ENCODE results near the gene PLPP7. TPM values are rescaled to one million over a fixed set of nuclear protein-coding genes. Genes with fewer than 3 reads are reported as not detected.
"Not testable (repeated sequence)": the region's sequence is repeated elsewhere in the genome, so short reads cannot be mapped to it uniquely, and the experiment has no call there.

The PLPP7 gene
- total RNA-seq, 1 donor from 2014 or later, result 34.4 TPM

- no peaks in the 10 kb centered on the region for H3K27me3 ChIP-seq (ENCODE audit: control insufficient read depth in 3 of 3, insufficient read depth in 3 of 3, low read length in 3 of 3)
- H3K4me3 ChIP-seq (ENCODE audit: low read length in 3 of 3), result no peak overlapping the region
- H3K9ac ChIP-seq (ENCODE audit: low read depth in 1 of 3, low read length in 3 of 3), result no peak overlapping the region
- peaks cover 33 to 49% (median 42%) of the 10 kb centered on the region in 3 donors for H3K4me1 ChIP-seq (ENCODE audit: control insufficient read depth in 3 of 3, insufficient read depth in 3 of 3, low read length in 3 of 3)
- H3K27ac ChIP-seq (ENCODE audit: low read depth, low read length), result peak overlapping the region; percentile 30
- peaks cover 22 to 30% (median 23%) of the 10 kb centered on the region in 3 donors for H3K36me3 ChIP-seq (ENCODE audit: control insufficient read depth in 3 of 3, insufficient read depth in 3 of 3, low read length in 3 of 3)
- no peaks in the 10 kb centered on the region for H3K9me3 ChIP-seq (ENCODE audit: control insufficient read depth in 3 of 3, low read length in 3 of 3)
Measured at GRCh38 chr9:131258186-131258585, 31.3 kb upstream of the PLPP7 start.

- no peaks in the 10 kb centered on the region for H3K27me3 ChIP-seq (ENCODE audit: control insufficient read depth in 3 of 3, insufficient read depth in 3 of 3, low read length in 3 of 3)
- peaks cover 22 to 30% (median 23%) of the 10 kb centered on the region in 3 donors for H3K36me3 ChIP-seq (ENCODE audit: control insufficient read depth in 3 of 3, insufficient read depth in 3 of 3, low read length in 3 of 3)
- H3K4me3 ChIP-seq (ENCODE audit: low read length in 3 of 3), result no peak overlapping the region
- no peaks in the 10 kb centered on the region for H3K9me3 ChIP-seq (ENCODE audit: control insufficient read depth in 3 of 3, low read length in 3 of 3)
- peak overlapping the region in 1 of 3 donors; percentile 16 for H3K9ac ChIP-seq (ENCODE audit: low read depth in 1 of 3, low read length in 3 of 3)
- H3K4me1 ChIP-seq (ENCODE audit: control insufficient read depth in 3 of 3, insufficient read depth in 3 of 3, low read length in 3 of 3), result peaks cover 33 to 46% (median 42%) of the 10 kb centered on the region in 3 donors
- H3K27ac ChIP-seq (ENCODE audit: low read depth, low read length), result peak overlapping the region; percentile 30
Measured at GRCh38 chr9:131258698-131259431, 30.7 kb upstream of the PLPP7 start.

DNA sequence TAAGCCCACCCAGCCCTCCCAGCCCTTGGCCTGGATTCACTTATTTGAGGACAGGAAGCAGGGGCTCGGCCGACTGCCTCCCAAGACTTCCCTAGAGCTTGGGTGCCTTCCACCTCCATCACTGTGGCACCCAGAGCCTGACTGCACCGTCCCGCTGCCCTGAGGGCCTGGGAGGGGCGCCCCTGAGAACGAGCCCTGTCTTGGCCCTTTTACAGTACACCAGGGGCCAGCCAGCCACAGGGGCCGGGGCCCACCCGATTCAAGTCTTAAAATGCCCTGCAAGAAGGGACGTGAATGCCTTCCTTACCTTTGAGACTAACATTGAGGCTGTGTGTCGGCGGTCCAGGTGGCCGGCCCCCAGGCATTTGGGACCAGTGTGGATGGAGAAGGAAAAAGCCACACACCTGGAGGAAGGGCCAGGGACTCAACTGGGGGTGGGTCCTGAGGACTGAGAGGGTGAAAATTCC lies 30.1 kb upstream of the PLPP7 start:
- Histone ChIP-seq H3K9me3 (ENCODE audit: control insufficient read depth in 3 of 3, low read length in 3 of 3) (no peaks in the 10 kb centered on the region), H3K36me3 (ENCODE audit: control insufficient read depth in 3 of 3, insufficient read depth in 3 of 3, low read length in 3 of 3) (peaks cover 22 to 32% (median 26%) of the 10 kb centered on the region in 3 donors), H3K27ac (ENCODE audit: low read depth, low read length) (no peak overlapping the region), H3K27me3 (ENCODE audit: control insufficient read depth in 3 of 3, insufficient read depth in 3 of 3, low read length in 3 of 3) (no peaks in the 10 kb centered on the region), H3K4me3 (ENCODE audit: low read length in 3 of 3) (no peak overlapping the region), H3K4me1 (ENCODE audit: control insufficient read depth in 3 of 3, insufficient read depth in 3 of 3, low read length in 3 of 3) (peaks cover 34 to 46% (median 42%) of the 10 kb centered on the region in 3 donors), H3K9ac (ENCODE audit: low read depth in 1 of 3, low read length in 3 of 3) (no peak overlapping the region)

DNA sequence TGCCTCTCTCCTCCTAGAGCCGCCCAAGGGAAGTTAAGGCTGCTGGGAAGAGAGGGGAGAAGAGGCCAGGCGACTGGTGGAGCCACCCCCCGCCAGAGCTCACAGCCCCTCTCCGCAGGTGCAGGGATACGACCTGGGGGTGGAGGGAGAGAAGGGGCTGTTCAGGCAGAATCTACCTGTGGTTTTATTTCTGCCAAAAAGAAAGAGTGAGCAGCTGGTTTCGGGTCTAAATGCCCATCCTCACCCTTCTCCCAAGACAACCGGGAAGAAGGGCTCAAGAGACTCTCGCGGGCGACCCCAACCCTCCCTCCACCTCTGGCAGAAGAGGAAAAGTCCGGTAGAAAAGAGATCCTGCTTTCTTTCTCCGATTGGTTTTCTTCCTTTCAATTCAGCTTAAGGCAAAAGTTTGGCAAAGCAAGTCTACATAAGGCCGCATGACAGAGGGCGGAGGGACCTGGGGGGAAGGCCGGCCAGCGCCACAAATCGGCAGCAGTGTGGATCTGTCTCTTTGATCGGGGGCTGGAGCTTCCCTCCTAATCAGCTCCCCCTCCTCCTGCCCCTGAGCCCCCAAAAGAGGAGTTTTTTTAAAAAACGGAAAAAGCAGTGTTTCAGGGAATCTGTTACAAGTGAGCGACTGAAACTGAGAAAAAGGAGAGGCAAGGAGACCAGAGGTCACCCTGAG lies 29.5 kb upstream of the PLPP7 start:
- Histone ChIP-seq H3K36me3 (ENCODE audit: control insufficient read depth in 3 of 3, insufficient read depth in 3 of 3, low read length in 3 of 3) (peaks cover 22 to 32% (median 26%) of the 10 kb centered on the region in 3 donors), H3K9ac (ENCODE audit: low read depth in 1 of 3, low read length in 3 of 3) (no peak overlapping the region), H3K4me3 (ENCODE audit: low read length in 3 of 3) (no peak overlapping the region), H3K4me1 (ENCODE audit: control insufficient read depth in 3 of 3, insufficient read depth in 3 of 3, low read length in 3 of 3) (peaks cover 29 to 42% (median 38%) of the 10 kb centered on the region in 3 donors), H3K9me3 (ENCODE audit: control insufficient read depth in 3 of 3, low read length in 3 of 3) (no peaks in the 10 kb centered on the region), H3K27me3 (ENCODE audit: control insufficient read depth in 3 of 3, insufficient read depth in 3 of 3, low read length in 3 of 3) (no peaks in the 10 kb centered on the region), H3K27ac (ENCODE audit: low read depth, low read length) (no peak overlapping the region)

- no peak overlapping the region for H3K4me3 ChIP-seq (ENCODE audit: low read length in 3 of 3)
- peaks cover 28 to 39% (median 35%) of the 10 kb centered on the region in 3 donors for H3K4me1 ChIP-seq (ENCODE audit: control insufficient read depth in 3 of 3, insufficient read depth in 3 of 3, low read length in 3 of 3)
- no peaks in the 10 kb centered on the region for H3K27me3 ChIP-seq (ENCODE audit: control insufficient read depth in 3 of 3, insufficient read depth in 3 of 3, low read length in 3 of 3)
- H3K36me3 ChIP-seq (ENCODE audit: control insufficient read depth in 3 of 3, insufficient read depth in 3 of 3, low read length in 3 of 3), result peaks cover 22 to 32% (median 26%) of the 10 kb centered on the region in 3 donors
- H3K9ac ChIP-seq (ENCODE audit: low read depth in 1 of 3, low read length in 3 of 3), result no peak overlapping the region
- no peaks in the 10 kb centered on the region for H3K9me3 ChIP-seq (ENCODE audit: control insufficient read depth in 3 of 3, low read length in 3 of 3)
- H3K27ac ChIP-seq (ENCODE audit: low read depth, low read length), result no peak overlapping the region
Measured at GRCh38 chr9:131260751-131261452, 28.6 kb upstream of the PLPP7 start.

- Histone ChIP-seq H3K9me3 (ENCODE audit: control insufficient read depth in 3 of 3, low read length in 3 of 3) (no peaks in the 10 kb centered on the region), H3K27ac (ENCODE audit: low read depth, low read length) (no peak overlapping the region), H3K36me3 (ENCODE audit: control insufficient read depth in 3 of 3, insufficient read depth in 3 of 3, low read length in 3 of 3) (peaks cover 22 to 32% (median 26%) of the 10 kb centered on the region in 3 donors), H3K4me3 (ENCODE audit: low read length in 3 of 3) (no peak overlapping the region), H3K9ac (ENCODE audit: low read depth in 1 of 3, low read length in 3 of 3) (no peak overlapping the region), H3K27me3 (ENCODE audit: control insufficient read depth in 3 of 3, insufficient read depth in 3 of 3, low read length in 3 of 3) (no peaks in the 10 kb centered on the region), H3K4me1 (ENCODE audit: control insufficient read depth in 3 of 3, insufficient read depth in 3 of 3, low read length in 3 of 3) (peaks cover 32 to 44% (median 39%) of the 10 kb centered on the region in 3 donors)
Measured at GRCh38 chr9:131262327-131263032, 27.0 kb upstream of the PLPP7 start.

GRCh38 chr9:131263033-131263343 lies 26.5 kb upstream of the PLPP7 start:
- Histone ChIP-seq H3K4me1 (ENCODE audit: control insufficient read depth in 3 of 3, insufficient read depth in 3 of 3, low read length in 3 of 3) (peaks cover 28 to 41% (median 36%) of the 10 kb centered on the region in 3 donors), H3K36me3 (ENCODE audit: control insufficient read depth in 3 of 3, insufficient read depth in 3 of 3, low read length in 3 of 3) (peaks cover 22 to 32% (median 26%) of the 10 kb centered on the region in 3 donors)
- not testable (repeated sequence) for H3K9ac ChIP-seq (ENCODE audit: low read depth in 1 of 3, low read length in 3 of 3); H3K27me3 ChIP-seq (ENCODE audit: control insufficient read depth in 3 of 3, insufficient read depth in 3 of 3, low read length in 3 of 3); H3K27ac ChIP-seq (ENCODE audit: low read depth, low read length); H3K4me3 ChIP-seq (ENCODE audit: low read length in 3 of 3); H3K9me3 ChIP-seq (ENCODE audit: control insufficient read depth in 3 of 3, low read length in 3 of 3)

DNA sequence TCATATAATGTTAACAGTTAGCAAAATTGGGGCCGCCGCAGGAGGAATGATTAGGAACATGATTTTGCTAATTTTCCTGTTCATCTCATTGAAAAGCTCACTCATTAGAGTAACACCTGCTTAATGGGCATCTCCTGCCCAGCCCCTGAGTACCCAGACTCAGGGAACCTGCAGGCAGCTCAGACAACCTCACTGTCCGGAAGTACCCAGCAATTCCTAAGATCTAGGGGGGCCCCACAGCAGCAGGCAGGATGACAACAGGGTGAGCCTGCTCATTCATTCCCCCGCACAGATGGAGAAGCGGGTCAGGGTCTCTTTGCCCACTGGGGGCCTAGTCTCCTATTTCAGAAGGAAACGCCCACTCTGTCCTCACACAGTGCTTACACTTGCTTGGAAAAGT lies 25.8 kb upstream of the PLPP7 start:
- Histone ChIP-seq H3K9ac (ENCODE audit: low read depth in 1 of 3, low read length in 3 of 3) (peak overlapping the region in 1 of 3 donors; percentile 60), H3K36me3 (ENCODE audit: control insufficient read depth in 3 of 3, insufficient read depth in 3 of 3, low read length in 3 of 3) (peaks cover 22 to 31% (median 24%) of the 10 kb centered on the region in 3 donors), H3K4me3 (ENCODE audit: low read length in 3 of 3) (no peak overlapping the region), H3K27me3 (ENCODE audit: control insufficient read depth in 3 of 3, insufficient read depth in 3 of 3, low read length in 3 of 3) (no peaks in the 10 kb centered on the region), H3K4me1 (ENCODE audit: control insufficient read depth in 3 of 3, insufficient read depth in 3 of 3, low read length in 3 of 3) (peaks cover 30 to 40% (median 32%) of the 10 kb centered on the region in 3 donors), H3K9me3 (ENCODE audit: control insufficient read depth in 3 of 3, low read length in 3 of 3) (no peaks in the 10 kb centered on the region), H3K27ac (ENCODE audit: low read depth, low read length) (peak overlapping the region; percentile 60)

GRCh38 chr9:131264231-131264630 lies 25.3 kb upstream of the PLPP7 start:
- peak overlapping the region; percentile 60 for H3K27ac ChIP-seq (ENCODE audit: low read depth, low read length)
- peak overlapping the region in 1 of 3 donors; percentile 60 for H3K9ac ChIP-seq (ENCODE audit: low read depth in 1 of 3, low read length in 3 of 3)
- peaks cover 32 to 44% (median 37%) of the 10 kb centered on the region in 3 donors for H3K4me1 ChIP-seq (ENCODE audit: control insufficient read depth in 3 of 3, insufficient read depth in 3 of 3, low read length in 3 of 3)
- H3K27me3 ChIP-seq (ENCODE audit: control insufficient read depth in 3 of 3, insufficient read depth in 3 of 3, low read length in 3 of 3), result no peaks in the 10 kb centered on the region
- no peaks in the 10 kb centered on the region for H3K9me3 ChIP-seq (ENCODE audit: control insufficient read depth in 3 of 3, low read length in 3 of 3)
- H3K36me3 ChIP-seq (ENCODE audit: control insufficient read depth in 3 of 3, insufficient read depth in 3 of 3, low read length in 3 of 3), result peaks cover 20 to 26% (median 21%) of the 10 kb centered on the region in 3 donors
- H3K4me3 ChIP-seq (ENCODE audit: low read length in 3 of 3), result no peak overlapping the region
